Left hindlimb (tissue), 1 donor: Measurements from ENCODE around the gene NPC1L1.
"Not testable (repeated sequence)": the region's sequence is repeated elsewhere in the genome, so short reads cannot be mapped to it uniquely, and the experiment has no call there.

ENCODE experiments used
- DNase-seq: peaks from one replicate; pipeline ENCODE4 v3.0.0-alpha.2; 2018

Gene NPC1L1

DNA sequence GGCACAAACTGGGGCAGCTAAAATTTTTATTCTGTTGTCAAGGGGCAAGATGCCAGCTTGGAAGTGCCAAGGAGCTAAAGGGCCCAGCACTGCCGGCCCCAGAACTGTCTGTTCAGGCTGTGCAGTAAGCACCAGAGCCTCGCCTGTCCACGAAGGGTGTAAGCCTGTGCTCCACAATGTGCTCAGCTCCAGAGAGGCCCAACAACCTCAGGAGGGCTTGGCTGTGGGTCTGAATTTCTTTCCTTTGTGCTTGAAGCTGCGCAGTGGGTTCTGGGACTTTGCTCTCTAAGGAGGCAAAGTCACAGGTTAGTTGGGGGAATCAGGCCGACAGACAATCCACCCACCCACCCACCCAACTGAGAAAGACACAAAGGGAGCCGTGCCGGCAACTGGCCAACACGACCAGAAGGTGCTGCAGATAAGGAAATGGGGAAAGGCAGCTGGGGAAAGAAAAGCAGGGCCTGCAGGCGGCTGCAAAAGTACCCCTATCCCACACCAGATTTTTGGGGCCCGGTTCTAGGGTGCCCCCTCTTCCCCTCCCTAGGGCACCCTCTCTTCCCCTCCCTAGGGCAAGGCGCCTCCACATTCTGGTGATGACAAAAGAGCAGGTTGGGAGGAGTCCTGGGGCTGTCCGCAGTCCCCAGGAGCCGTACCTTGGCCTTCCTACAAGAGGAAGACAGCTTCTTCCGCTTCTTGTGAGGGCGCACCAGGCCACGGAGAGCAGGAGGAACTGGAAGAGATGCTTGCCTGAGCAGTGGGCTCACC, 24.8 kb upstream of the NPC1L1 start:
- no peak for DNase-seq

- no peak for DNase-seq
Observed at GRCh38 chr7:44565097-44565794, 24.1 kb upstream of the NPC1L1 start.

DNA sequence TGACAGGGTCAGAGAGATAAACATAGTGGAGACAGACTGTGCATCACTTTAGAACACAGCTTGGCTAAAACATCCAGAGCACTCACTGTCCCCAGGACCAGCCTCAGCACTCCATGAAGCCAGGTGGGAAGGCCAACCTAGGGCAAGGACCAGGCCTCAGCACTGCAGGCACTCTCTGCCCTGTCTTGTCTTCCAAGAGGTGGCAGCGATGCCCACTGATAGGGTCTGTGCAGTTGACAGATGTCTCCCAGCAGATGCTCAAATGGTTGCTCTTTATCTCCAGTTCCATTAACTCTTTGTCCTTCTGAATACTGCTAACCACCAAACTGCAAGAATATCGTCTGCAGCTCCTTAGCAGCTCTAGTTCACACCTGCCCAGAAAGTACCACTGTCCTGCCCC, 23.5 kb upstream of the NPC1L1 start:
- no peak for DNase-seq

GRCh38 chr7:44563171-44563679, 22.1 kb upstream of the NPC1L1 start:
- DNase-seq, result no peak

DNA sequence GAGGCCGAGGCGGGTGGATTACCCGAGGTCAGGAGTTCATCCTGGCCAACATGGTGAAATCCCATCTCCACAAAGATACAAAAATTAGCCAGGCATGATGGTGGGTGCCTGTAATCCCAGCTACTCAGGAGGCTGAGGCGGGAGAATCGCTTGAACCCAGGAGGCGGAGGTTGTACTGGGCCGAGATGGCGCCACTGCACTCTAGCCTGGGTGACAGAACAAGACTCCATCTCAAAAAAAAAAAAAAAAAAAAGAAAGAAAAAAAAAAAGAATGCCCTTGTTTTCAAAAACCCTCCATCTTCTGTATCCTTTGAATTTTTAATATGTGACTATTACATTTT, 21.5 kb upstream of the NPC1L1 start:
- not testable (repeated sequence) for DNase-seq

- no peak for DNase-seq
Observed at GRCh38 chr7:44561962-44562621, 21.0 kb upstream of the NPC1L1 start.

GRCh38 chr7:44561481-44561880, 20.4 kb upstream of the NPC1L1 start:
- DNase-seq, result no peak

- DNase-seq, result no peak
Observed at GRCh38 chr7:44559485-44559884, 18.4 kb upstream of the NPC1L1 start.

- no peak for DNase-seq
Observed at GRCh38 chr7:44557485-44557884, 16.4 kb upstream of the NPC1L1 start.

DNA sequence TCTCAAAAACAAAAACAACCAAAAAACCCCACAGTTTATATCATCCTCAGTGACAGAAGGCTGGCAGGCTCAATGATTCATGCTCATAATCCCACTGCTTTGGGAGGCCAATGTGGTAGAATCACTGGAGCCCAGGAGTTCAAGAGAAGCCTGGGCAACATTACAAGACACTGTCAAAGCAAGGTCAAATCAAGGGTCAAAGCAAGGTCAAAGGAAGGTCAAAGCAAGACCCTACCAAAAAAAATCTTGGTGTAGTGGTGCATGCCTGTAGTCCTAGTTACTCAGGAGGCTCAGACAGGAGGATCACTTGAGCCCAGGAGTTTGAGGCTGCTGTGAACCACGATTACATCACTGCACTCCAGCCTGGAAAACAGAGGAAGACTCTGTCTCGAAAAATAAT, 14.2 kb upstream of the NPC1L1 start:
- DNase-seq, result no peak

GRCh38 chr7:44552473-44553005, 11.4 kb upstream of the NPC1L1 start:
- DNase-seq, result not testable (repeated sequence)

- DNase-seq, result no peak
Observed at GRCh38 chr7:44549457-44549856, 8.3 kb upstream of the NPC1L1 start.

DNA sequence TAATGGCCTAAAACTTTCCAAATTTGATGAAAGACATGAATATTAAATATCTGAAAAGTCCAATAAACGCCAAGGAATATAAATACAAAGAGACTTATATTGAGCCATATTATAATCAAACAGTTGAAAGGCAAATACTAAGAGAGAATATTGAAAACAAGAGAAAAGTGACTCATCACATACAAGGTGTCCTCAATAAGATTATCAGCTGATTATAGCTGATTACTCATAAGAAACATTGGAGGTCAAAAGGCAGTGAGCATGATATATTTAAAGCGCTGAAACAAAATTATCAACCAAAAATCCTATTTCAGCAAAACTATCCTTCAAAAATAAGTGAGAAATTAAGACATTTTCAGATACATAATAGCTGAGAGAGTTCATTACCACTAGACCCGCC, 7.8 kb upstream of the NPC1L1 start:
- no peak for DNase-seq

- DNase-seq, result no peak
Observed at GRCh38 chr7:44547536-44548231, 6.6 kb upstream of the NPC1L1 start.

DNA sequence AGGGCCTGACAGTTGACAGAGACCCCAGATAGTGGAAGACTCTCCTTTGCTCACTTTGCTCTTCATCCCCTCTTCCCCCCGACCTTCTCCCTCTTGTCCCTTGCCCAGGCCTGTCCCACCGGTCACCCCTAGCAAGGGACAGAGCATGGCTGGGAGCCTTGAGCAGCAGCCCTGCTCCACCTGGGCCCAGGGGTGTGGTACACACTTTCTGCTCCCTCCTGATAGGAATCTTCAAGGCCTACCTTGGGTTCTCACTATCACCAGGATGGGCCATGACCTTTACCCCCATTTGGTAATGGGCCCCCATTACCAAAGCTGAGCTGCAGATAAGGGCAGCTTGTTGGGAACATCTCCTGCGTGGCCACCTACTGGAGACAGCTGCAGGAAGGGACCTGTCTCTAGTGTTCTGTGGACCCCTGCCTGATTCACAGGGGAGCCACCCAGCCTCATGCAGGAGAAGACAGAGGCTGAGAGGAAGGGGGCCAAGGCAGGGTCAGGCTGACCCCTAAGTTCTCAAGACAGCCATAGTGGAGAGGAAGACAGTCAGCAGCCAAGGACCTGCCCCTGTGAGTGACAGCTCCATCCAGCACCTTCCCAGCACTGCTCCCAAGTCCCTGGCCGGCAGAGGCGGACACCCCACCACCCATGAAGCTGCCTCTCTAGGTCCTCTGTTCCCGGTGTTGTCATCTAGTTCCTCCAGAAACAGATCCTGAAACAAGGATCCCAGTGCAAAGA, 913 bp upstream of the NPC1L1 start:
- DNase-seq, result no peak

DNA sequence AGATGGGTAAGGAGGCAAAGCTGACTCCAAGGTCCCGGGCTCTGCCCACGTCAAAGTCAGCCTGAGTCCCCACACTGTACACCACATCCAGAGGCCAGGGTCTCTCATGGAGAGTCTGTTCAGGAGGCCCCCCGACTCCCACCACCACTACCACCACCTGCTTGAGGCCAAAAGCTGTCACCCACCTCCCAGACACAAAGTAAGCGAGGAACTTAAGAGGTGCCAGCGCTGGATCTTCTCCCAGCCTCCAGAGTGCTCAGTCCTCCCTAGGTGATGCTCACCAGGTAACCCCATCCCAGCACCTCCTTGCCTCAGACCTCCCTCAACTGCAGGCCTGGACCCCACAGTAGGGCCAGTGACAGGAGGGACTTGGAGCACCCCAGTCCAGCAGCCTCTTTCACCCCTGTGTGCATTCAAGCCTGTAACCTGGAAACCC, 520 bp downstream of the NPC1L1 start:
- no peak for DNase-seq

GRCh38 chr7:44539669-44540506, 1.2 kb downstream of the NPC1L1 start:
- DNase-seq, result no peak

DNA sequence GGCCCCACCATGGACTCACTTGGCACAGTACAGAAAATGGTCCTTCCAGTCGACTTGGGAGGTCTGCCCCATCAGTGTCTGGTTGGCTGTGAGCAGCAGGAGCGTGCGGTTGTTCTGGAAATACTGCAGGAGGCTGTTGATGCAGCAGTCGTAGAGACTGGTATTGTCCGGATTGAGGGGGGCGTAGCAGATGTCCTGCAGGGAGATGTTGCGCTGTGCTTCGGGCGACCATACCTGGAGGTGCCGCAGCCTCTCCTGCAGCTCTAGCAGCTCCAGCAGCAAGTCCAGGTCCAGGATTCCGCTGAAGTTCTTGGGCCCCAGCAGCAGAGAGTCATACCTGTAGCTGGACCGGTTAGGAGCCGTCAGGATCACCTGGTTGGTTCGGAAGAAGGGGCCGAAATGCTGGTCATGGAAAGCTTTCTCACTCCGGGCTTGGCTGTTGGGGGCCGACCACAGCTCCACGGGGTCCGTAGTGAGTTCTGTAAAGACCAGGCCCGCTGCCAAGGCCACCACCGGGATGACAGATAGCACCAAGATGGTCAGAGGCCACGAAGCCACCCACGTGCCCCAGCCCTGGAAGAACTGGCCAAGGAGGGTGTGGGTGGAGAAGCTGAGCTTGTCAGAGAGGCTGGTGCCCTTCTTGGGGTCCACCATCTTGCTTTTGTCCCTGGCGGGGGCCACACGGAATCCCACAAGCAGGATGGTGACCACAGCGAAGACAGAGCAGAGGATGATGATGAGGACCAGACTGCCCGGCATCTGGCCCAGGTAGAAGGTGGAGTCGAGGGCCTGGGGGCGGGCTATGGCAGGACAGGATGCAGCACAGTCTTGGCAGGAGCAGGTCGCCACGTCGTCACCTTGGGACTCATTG, 2.1 kb downstream of the NPC1L1 start:
- DNase-seq, result no peak

DNA sequence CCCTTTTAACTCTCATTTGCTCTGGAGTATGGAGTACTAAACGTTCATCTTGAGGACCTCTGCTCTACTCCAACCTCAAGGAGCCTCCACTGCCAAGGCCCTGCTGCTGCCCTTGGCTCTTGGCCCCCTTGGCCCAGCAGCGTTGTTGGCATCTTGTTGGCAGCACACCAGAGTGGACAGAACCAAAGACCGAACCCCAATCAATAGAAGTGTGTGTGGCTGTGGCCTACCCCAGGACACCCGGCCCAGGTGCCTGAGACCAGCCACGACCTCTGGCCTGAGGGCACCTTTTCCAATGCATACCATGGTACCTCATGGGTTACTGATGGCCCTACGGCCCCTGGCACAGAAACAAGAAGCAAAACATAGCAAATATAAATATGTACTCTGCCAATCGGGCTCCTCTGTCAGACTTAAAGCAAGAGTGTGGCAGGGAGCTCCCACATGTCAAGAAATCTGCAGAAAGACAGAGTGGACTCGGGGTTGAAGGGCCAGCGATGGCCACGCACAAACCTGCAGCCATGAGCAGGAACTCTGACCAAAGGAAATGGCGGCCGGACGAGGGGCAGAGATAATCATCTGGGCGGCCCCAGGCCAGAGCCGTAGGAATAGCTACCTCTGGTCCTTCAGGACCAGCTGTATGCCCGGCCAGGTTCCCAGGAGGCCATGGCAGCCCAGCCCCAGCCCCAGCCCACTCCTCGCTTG, 2.9 kb downstream of the NPC1L1 start:
- DNase-seq, result no peak

- DNase-seq, result no peak
Observed at GRCh38 chr7:44537442-44537841, 3.7 kb downstream of the NPC1L1 start.
